GM12874 (cell line): Measurements from ENCODE around the gene BEND7.
A peak's percentile ranks its signal among the peaks of the same experiment; 100 is the strongest.

Experiments
- TF ChIP-seq, protein P1 (sequence below): IDR thresholded peaks from 2 replicates; pipeline ENCODE4 v1.5.1; 2011; ENCODE audit warnings: low read depth, mild to moderate bottlenecking, control low read depth, low read length, moderate library complexity; ENCODE audit not compliant: insufficient read depth

BEND7 gene

GRCh38 chr10:13453896-13454295 is 74.9 kb downstream of the BEND7 start:
- TF ChIP-seq, protein P1, sequence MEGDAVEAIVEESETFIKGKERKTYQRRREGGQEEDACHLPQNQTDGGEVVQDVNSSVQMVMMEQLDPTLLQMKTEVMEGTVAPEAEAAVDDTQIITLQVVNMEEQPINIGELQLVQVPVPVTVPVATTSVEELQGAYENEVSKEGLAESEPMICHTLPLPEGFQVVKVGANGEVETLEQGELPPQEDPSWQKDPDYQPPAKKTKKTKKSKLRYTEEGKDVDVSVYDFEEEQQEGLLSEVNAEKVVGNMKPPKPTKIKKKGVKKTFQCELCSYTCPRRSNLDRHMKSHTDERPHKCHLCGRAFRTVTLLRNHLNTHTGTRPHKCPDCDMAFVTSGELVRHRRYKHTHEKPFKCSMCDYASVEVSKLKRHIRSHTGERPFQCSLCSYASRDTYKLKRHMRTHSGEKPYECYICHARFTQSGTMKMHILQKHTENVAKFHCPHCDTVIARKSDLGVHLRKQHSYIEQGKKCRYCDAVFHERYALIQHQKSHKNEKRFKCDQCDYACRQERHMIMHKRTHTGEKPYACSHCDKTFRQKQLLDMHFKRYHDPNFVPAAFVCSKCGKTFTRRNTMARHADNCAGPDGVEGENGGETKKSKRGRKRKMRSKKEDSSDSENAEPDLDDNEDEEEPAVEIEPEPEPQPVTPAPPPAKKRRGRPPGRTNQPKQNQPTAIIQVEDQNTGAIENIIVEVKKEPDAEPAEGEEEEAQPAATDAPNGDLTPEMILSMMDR = no peak

- TF ChIP-seq, protein P1 = no peak
These were observed 78.7 kb downstream of the BEND7 start for GRCh38 chr10:13450069-13450468.

DNA sequence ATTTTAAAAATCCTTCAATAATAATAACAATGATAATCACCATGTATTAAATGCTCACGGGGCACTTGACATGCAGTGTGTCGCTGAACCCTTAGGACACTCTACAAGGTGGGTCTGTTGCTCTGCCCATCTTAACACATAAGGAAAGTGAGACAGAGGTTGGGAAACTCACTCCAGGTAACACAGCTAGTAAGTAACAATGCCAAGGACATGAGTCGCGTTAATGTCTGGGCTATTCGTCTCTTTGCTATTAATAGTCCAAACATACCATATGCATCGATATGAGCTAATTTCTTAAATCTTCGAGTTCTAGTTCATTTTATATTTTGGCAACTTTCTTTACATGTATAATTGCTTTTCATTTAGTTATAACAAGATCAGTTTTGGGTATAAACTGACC is 79.5 kb downstream of the BEND7 start:
- TF ChIP-seq, protein P1 = no peak

- TF ChIP-seq, protein P1 = no peak
These were observed 80.6 kb downstream of the BEND7 start for GRCh38 chr10:13448216-13448615.

DNA sequence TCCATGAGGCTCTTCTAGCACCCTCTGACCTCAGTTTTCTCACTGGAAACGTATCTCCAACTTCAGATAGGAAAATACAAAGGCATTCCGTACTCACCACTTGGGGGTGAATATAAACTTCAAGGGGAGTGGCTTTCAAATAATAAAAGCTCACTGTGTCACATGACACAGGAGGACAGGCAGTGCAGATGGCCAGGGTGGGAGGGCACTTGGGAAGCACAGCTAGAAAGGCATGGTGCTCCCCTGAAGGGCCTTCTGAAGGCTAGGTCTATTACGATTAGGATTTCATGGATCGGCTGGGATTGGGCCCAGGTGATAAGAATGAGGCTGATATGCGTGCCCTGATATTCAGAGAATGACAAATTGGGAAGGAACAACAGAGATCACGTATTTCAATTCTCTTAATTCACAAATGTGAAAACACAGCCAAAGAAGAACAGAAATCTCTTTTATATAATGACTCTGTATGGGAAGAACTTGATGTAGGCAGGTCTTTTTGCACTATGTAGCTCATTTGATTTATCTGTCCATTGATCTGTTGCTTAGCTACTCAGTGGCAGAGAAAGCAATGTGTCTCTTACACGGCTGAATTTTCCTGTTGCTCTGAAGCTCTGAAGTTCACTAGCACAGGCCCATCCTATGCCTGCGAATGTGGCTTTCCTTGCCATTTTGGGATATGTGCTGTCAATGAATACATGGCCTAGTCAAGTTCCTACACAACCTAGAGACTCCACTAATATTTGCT is 83.0 kb downstream of the BEND7 start:
- TF ChIP-seq, protein P1 = no peak

DNA sequence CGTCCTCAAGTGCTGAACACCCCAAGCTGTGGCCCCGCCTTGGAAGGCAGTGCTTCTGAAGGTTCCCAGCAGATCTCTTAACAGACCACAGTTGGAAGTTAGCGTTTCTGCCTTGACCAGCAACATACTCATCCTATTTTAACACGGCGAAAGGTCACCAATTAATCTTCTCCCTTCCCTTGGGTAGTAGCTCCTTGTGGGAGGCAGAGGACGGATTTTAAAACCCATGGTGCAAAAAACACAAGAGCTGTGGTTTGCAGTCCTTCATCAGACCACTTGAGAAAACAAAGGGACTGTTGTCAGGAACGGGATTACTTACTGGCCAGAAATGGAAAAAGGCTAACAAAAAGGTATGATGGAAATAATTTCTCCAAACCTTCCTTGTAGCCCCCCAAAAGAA is 87.3 kb downstream of the BEND7 start:
- TF ChIP-seq, protein P1 = no peak

GRCh38 chr10:13440185-13441061 is 88.4 kb downstream of the BEND7 start:
- TF ChIP-seq, protein P1 = peak; percentile 85
